ENCODE results near the gene SPIN1.

GRCh38 chr9:88358723-88359122 is 29.5 kb upstream of the SPIN1 start:
- no peak for TF ChIP-seq ZNF8 (CRISPR knock-in tag; IDR thresholded peaks at IDR 0.05)
- no peak for TF ChIP-seq ZFP30 (CRISPR knock-in tag; IDR thresholded peaks at IDR 0.05)
- TF ChIP-seq ARNTL (CRISPR knock-in tag; IDR thresholded peaks at IDR 0.05; ENCODE audit: borderline replicate concordance, low read depth) = no peak
